HG03442 (cell line): ENCODE data around the gene EPG5.
A peak's percentile ranks its signal among the peaks of the same experiment; 100 is the strongest.
"Not testable (repeated sequence)": the region's sequence is repeated elsewhere in the genome, so short reads cannot be mapped to it uniquely, and the experiment has no call there.

Experiments used
- ATAC-seq: cut with Tn5 transposase; IDR thresholded peaks from one replicate; pipeline ENCODE4 v1.9.1; 2021; ENCODE audit warnings: mild to moderate bottlenecking, moderate library complexity; ENCODE audit not compliant: unreplicated experiment

The EPG5 gene

DNA sequence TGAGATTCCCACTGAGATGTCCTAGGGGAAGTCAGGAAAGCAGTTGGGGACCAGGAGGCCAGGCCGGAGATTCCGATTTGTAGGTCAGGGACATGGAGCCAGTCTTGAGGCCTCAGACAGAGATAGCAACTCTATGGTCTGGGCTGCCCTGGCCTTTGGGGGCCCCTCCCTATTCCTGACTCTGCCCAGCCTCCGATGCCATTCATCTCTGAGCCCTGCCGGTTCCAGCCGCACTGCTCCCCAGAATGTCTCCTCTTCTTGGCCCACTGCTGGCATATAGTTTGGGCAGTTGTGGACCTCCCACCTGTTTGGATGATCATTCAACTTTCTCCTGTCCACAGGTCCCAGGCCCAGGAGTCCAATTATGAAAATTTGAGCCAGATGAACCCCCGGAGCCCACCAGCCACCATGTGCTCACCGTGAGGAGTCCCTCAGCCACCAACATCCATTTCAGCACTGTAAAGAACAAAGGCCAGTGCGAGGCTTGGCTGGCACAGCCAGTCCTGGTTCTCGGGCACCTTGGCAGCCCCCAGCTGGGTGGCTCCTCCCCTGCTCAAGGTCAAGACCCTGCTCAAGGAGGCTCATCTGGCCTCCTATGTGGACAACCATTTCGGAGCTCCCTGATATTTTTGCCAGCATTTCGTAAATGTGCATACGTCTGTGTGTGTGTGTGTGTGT is 125.2 kb downstream of the EPG5 start:
- no peak for ATAC-seq

DNA sequence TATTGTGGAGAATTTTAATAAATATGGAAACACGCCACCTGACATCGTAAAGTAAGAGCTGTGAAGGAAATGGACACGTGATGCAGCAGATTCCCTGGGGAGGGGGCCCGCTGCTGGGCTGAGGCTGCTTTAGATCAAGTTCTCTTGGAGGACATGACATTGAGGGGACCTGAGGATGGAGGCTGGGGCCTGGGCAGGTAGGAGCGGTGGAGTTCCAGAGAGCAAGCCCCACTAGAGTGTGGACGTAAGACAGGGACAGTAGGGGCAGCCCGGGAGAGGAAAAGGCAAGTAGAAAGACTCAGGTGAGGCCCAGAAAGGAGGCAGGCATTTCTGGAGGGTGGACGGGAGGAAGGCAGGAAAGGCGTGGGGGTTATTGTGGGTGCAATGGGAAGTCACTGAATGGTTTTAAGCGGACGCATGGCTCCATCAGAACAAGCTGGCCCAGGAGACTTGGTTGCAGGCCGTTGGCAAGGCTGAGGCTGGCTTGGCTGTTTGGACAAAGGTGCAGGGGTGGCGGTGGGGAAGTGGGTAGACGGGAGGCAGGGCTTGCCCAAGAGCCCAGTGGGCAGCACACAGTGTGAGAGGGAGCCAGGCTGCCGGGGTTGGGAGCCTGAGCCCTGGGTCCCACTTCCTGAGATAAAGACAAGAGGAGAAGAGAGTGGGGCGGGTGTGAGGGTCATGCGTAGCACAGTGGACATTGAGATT is 125.9 kb downstream of the EPG5 start:
- ATAC-seq: no peak

DNA sequence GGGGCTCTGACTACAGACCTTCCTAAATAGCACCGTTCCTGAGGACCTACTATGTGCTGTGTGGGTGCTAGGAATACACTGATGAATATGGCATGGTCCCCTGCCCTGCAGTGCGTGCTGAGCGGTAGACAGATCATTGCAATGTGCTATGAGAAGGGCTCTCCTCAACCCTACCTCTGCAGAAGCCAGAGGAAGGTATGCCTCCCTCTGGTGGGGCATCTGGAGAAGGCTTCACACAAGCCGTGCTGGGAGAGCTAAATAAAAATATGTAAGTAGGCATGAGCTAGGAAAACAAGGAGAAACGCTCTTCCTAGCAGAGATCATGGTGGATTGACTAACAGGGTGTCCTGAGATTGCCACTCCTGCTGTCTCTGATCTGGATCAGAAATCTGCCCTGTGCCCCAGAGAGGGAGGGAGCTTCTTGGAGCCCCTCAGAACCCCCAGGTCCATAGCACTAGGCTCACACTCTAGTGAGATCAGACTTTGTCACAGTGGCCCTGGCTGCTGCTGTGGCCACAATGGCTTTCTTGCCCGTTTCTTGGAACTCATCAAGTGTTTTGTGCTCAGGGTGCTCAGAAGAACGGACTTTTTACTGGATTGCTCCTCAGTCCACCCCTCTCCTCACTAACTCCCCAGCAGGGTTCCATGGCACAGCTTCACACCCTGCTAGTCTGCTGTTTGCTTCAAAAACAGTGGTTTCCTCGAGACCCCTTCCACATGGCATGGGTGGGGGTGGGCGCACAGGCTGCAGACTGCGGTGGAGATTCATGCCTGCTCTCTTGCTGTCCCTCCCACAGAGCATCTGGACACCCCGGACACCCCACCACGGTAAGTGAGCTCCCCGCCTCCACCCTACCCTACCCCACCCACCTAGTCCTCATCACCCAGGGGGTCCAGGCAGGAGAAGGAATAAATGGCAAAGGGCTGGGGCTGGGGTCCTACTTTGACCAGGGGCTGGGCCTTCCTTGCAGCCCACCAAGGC is 127.4 kb downstream of the EPG5 start:
- ATAC-seq: peak; percentile 49

DNA sequence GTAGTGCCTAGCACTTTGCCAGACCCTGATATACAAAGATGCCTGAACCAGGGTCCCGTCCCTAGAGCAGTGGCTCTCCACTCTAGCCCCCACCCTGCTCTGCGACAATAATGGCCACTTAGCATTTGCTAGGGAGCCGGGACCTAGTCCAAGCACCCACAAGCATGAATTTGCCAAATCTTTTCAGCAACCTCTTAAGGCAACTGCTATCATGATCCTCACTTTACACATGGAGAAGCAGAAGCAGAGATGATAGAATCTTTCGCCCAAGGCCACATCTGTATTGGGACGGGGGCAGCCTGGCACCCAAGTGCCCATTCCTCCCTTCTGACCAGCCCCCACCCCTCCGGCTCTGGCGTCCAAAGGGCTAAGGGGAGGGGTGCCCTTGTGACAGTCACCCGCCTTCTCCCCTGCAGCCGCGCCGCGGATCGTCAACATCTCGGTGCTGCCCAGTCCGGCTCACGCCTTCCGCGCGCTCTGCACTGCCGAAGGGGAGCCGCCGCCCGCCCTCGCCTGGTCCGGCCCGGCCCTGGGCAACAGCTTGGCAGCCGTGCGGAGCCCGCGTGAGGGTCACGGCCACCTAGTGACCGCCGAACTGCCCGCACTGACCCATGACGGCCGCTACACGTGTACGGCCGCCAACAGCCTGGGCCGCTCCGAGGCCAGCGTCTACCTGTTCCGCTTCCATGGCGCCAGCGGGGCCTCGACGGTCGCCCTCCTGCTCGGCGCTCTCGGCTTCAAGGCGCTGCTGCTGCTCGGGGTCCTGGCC is 128.6 kb downstream of the EPG5 start:
- ATAC-seq: no peak

DNA sequence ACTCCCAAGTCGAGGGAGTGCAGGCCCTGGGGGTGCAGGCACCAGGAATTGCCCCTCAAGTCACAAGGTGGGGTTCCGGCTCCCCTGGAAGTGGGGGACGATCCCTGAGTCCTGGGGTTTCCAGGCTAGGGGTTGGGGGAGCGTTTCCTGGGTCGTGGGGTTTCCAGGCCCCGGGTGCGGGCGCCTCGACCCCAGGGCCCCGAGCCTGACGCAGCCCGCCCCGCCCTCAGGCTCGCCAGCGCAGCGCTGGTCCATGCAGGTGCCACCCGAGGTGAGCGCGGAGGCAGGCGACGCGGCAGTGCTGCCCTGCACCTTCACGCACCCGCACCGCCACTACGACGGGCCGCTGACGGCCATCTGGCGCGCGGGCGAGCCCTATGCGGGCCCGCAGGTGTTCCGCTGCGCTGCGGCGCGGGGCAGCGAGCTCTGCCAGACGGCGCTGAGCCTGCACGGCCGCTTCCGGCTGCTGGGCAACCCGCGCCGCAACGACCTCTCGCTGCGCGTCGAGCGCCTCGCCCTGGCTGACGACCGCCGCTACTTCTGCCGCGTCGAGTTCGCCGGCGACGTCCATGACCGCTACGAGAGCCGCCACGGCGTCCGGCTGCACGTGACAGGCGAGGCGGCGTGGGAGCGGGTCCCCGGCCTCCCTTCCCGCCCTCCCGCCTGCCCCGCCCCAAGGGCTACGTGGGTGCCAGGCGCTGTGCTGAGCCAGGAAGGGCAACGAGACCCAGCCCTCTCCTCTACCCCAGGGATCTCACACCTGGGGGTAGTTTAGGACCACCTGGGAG is 129.7 kb downstream of the EPG5 start:
- ATAC-seq: peak; percentile 59

DNA sequence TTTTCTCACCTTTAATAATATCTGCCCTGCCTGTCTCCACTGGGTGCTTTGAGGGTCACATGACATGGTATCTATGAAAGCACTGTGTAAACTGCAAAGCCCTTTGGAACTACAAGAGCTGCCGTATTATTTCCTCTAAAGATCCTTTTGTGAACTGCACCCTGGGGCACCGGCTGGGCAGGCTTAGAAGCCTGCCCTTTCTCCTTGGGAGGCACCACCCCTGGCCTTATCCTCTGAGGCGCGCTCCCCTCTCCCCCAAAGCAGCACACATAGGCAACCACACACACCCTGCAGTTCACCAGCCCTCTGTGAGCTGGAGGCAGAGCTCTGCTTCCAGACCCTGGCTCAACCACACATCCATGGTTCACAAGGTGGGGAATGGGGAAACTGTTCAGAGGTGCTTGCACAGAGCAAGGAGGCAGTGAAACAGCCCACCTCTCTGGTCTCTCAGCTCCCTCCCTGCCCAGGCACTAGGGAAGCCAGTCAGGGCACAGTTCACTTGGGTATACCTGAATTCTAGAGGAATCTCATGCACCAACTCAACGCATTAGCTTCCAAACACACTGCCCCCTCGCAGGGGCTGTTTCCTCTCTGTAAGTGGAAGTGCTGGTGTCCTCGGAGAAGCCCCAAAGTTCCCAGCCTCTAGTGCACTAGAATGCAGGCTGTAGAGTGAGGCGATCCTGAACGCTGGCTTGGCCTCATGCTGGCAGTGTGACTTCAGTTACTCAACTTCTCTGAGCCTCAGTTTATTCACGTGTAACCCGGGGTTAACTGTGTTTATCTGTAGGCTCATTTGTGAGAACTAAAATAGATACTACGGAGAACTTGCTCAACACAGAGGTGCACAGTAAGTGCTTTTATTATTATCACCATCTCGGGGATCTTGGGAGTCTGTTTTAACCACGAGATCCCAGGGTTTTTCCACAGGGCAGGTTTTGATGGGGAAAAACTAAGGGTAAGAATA is 130.6 kb downstream of the EPG5 start:
- no peak for ATAC-seq

DNA sequence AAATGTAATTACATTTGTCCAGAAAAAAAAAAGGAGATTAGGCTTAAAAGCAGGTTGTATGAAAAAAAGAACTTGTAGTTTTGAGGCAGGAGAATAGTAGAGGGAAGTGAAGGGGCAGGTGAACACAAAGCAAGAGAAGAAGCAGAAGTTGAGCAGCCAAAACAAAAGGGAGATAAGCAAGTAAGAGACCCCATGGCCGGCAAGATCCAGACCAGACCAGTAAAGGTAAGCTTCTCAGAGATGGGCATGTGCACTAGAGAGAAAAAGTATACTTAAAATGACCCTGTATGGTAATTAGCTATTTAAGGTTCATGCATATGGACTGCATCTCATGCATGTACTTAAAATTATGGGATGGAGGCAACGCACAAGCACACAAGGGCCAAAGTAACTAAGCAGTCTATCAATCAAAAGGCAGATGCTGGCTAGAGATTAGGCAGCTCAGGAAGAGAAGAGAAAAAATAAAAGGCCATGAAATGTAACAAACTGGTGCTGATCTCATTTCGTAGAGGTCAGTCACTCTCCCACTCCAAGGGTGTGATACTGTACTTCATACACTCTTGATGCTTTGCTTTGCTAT is 132.0 kb downstream of the EPG5 start:
- ATAC-seq: no peak

DNA sequence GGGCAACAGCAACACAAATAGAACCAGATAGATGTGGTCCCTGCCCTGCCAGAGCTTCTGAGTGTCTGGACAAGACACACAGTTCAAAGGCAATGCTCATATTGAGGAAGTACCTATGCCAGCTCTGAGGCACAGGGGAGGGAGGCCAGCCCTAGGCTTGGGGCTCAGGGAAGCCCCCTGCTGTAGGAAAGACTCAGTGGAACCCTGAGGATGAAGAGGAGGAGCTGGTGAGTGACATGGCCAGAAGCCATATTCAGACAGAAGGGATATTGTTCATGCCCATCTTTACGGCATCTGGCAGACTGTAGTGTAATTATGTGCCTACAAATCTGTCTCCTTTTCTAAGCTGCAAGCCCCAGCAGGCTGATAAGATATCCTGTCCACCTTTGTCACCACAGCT is 132.8 kb downstream of the EPG5 start:
- no peak for ATAC-seq

DNA sequence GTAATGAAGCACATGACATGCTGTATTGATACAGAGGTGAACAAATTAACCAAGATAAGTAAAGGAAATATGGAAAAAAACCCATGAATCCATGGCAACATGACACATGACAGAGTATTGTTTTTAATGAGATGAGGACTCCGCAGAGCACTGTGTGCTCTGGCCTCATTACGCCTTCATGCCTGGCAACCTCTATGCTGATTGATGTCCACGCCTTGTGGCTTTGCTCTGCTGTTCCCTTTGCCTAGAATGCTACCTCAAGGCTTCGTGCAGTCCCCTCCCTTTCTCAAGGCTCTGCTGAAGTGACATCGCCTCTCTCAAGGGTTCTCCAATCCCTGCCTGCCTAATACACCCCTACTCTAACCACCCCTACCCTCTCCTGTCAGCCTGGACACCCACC is 133.3 kb downstream of the EPG5 start:
- no peak for ATAC-seq

DNA sequence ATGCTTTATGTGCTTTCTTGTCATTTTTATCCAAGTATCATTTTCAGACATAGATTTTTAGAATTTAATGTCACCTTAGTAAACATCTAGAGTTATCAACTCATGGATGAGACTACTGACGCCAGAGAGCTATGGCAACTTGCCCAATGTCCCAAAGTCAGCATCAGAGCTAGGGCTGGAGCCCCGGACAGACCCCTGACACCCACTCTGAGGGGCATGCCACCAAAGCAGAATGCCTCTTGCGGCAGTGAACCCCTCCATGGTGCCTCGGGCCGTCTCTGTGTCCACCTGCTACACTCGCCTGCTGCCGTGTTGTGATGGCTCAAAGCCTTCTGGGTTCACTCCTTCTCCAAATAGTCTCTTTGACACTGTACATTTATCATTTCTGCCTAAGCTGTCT is 136.2 kb downstream of the EPG5 start:
- ATAC-seq: no peak

DNA sequence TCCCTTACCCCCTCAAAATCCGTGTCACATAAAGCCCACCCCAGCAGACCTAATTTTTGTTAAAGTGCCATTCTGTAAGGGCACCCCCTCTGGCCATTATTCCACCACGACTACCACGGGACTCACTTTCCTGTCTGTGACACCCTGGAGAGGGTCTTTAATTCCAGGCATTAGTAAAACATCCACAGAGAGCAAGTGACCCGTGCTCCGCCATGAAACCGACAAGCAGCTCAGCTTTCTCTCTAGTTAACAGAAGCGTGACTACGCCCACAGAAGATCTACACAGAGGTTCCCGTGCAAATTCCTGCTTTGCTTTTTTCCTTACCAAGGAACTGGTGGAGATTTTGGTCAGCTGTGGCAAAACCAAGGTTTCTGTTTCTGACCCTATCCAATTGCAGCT is 137.3 kb downstream of the EPG5 start:
- ATAC-seq: no peak

DNA sequence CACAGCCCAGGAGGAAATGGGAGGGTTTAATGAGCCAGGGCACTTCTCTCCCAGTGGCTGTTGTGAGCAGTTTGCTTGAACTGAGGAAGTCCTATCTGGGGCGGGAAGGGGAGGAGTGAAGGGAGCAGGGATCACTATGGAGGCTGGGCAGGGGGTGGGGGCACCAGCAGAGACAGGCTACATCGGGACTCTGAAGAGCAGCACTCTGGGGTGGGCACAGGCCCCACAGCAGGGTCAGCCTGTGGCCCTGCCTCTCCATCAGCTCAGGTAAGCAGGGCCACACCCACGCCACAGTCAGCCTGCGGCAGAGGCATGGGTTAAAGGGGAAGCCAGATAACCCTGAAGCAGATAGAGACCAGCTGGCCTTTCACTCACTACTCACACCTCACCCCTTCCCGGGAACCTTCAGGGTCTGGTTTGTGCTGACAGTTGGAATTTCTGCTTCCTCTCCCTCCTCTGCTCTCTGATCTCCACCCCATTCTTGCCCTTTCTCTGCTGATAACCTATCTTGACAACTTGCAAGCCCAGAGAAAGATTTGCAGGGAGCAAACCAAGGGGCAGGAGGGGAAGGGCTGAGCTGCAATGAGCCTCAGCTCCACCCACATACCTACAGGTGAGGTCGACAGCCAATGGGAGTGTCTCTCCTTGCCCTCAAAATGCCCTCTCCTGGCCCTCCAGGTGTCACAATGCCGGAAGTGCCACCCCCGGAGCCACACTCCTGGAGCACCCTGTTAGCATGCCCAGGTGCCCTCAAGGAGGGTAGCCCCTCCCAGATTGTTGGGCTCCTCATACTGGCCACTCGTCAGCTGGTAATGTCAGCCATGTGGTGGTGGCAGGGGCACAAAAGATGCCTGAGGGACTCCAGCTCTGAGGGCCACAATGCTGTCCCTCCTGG is 138.0 kb downstream of the EPG5 start:
- ATAC-seq: no peak

DNA sequence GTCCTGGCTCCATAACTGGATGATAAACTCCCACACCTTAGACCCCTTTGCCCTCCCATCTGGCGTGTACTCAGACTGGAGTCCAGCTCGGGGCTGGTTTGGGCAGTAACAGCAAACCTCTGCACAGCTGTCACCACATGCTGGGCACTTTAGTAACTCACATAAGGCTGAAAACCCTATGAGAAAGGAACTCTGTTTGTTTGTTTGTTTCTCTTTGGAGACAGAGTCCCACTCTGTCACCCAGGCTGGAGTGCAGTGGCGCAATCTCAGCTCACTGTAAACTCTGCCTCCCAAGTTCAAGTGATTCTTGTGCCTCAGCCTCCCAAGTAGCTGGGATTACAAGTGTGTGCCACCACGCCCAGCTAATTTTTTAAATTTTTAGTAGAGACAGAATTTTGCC is 140.4 kb downstream of the EPG5 start:
- ATAC-seq: not testable (repeated sequence)

DNA sequence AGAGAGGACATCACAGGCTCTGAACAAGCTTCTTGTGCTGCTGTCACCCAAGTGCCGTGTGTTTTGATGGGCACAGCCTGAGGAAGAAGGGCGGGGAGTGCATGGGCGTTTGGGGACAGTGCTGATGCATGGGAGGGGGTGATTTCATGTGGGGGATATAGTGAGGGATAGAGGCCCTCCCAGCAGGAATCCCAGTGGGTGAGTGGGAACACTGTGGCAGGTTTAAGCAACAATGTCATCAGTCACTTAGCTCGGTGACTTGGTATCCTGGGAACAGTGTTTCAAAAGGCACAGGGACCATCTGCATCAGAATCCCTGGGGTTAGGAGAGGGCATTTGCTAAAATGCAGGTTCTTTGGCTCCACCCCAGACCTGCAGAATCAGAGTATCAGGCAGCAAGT is 141.0 kb downstream of the EPG5 start:
- ATAC-seq: no peak

DNA sequence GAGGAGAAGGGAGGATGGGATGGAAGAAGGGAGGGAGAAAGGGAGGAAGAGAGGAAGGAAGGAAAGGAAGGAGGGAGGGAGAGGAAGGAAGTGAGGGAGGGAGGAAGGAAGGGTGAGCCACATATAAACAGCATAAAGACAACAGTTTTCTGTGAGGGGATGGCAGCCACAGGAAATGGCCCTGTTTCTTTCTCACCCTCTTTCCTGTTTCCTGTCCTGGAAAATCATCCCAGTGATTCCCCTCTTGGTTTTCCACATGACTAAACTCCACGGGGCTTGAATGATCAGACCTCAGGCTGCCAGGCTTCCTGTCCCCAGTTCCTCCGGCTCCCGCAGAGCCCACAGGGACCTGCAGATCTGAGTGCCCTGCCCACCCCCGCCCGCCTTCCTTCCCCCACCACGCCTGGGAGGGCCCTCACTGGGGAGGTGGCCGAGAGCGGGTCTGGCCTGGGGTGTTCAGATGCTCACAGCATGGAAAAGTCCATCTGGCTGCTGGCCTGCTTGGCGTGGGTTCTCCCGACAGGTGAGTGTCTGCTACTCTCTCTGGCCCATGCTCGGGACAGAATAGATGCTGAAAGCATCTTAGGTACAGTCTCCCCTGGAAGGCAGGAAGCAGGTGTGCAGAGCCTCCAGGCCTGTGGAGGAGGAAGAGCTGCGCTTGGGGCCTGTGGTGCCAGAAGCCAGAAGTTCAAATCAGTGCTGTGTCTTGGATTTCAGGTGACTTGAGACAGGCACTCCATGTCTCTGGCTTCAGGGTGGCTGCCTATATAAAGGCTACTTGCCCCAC is 141.7 kb downstream of the EPG5 start, which contains the start of gene SIGLEC15:
SIGLEC15 (plus strand) TSS at position 418 of the 787 bp plus-strand sequence; CDS start at position 472, 54 bp downstream.
- no peak for ATAC-seq

DNA sequence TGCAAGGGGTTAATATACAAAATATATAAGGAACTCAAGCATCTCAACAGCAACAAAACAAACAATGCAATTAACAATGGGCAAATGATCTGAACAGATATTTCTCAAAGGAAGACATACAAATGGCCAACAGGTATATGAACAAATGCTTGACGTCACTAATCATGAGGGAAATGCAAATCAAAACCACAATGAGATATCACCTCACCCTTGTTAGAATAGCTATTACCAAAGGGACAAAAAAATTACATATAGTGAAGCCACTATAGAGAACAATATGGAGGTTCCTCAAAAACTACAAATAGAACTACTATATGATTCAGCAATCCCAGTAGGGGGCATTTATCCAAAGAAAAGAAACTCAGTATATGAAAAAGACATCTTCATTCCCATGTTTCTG is 145.4 kb downstream of the EPG5 start:
- no peak for ATAC-seq

DNA sequence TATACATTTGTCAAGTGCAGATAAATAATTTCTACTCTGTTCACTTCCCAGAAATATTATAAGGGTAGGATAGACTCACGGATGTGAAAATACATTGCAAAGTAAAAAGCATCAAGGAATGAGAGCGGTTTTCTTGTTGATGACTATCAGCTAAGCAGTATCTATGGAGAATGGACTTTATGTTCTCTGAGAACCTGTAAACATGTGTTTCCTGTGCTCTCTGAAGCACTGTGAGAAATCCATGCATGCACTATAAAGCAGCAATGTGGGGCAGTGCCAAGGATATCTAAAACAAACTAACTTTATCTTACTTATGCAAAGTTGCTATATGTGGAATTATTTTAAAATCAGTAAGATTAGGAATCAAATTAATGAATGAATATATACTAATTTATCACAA is 146.1 kb downstream of the EPG5 start:
- ATAC-seq: no peak
